Astrocyte (in vitro differentiated cells and primary cell): ENCODE results near the gene SYNPO2. TPM values are rescaled to one million over a fixed set of nuclear protein-coding genes. Genes with fewer than 3 reads are reported as not detected.

ENCODE experiments used
- DNase-seq: peaks from one replicate; pipeline ENCODE4 v3.0.0-alpha.2; 2010; ENCODE audit warnings: low read depth
- FAIRE-seq: peaks from 2 replicates; lab custom pipeline; 2011; peaks lifted over from hg19 to GRCh38; lab: Jason Lieb, UNC
- H2AFZ ChIP-seq: 2 replicates; pipeline ENCODE4 v1.6.0; 2012; ENCODE audit warnings: low read depth, low read length, inconsistent platforms
- H3K27ac ChIP-seq: 2 replicates; pipeline ENCODE4 v1.5.1; 2011; ENCODE audit warnings: low read depth, low read length, inconsistent platforms
- H3K27me3 ChIP-seq: 2 replicates; pipeline ENCODE4 v1.6.0; 2011; ENCODE audit warnings: low read length, inconsistent platforms; ENCODE audit not compliant: insufficient read depth
- H3K36me3 ChIP-seq: 2 replicates; pipeline ENCODE4 v1.5.1; 2011; ENCODE audit warnings: low read length, inconsistent platforms; ENCODE audit not compliant: insufficient read depth
- H3K4me1 ChIP-seq: 2 replicates; pipeline ENCODE4 v1.5.1; 2011; ENCODE audit warnings: low read length, inconsistent platforms; ENCODE audit not compliant: insufficient read depth
- H3K4me2 ChIP-seq: 2 replicates; pipeline ENCODE4 v1.6.0; 2012; ENCODE audit warnings: low read length, inconsistent platforms
- H3K4me3 ChIP-seq: 2 replicates; pipeline ENCODE4 v1.5.1; 2011; ENCODE audit warnings: low read depth, mild to moderate bottlenecking, low read length, inconsistent platforms; ENCODE audit not compliant: insufficient read depth
- H3K79me2 ChIP-seq: 2 replicates; pipeline ENCODE4 v1.6.0; 2012; ENCODE audit warnings: mild to moderate bottlenecking, low read length, inconsistent platforms; ENCODE audit not compliant: insufficient read depth
- H3K9ac ChIP-seq: 2 replicates; pipeline ENCODE4 v1.6.0; 2012; ENCODE audit warnings: mild to moderate bottlenecking, low read length, inconsistent platforms
- H3K9me3 ChIP-seq: 2 replicates; pipeline ENCODE4 v1.5.1; 2012; ENCODE audit warnings: low read depth, mild to moderate bottlenecking, low read length, inconsistent platforms; ENCODE audit not compliant: insufficient read depth
- H4K20me1 ChIP-seq: 2 replicates; pipeline ENCODE4 v1.6.0; 2012; ENCODE audit warnings: low read length, inconsistent platforms; ENCODE audit not compliant: insufficient read depth
- H3K27ac Mint-ChIP-seq: one replicate; pipeline ENCODE4 v1.8.0; 2021; ENCODE audit warnings: mild to moderate bottlenecking, mixed read lengths; ENCODE audit not compliant: unreplicated experiment
- H3K27me3 Mint-ChIP-seq: one replicate; pipeline ENCODE4 v1.8.0; 2021; ENCODE audit warnings: low read depth, mixed read lengths; ENCODE audit not compliant: unreplicated experiment
- H3K36me3 Mint-ChIP-seq: one replicate; pipeline ENCODE4 v1.8.0; 2021; ENCODE audit warnings: low read depth, mixed read lengths; ENCODE audit not compliant: unreplicated experiment
- H3K4me1 Mint-ChIP-seq: one replicate; pipeline ENCODE4 v1.8.0; 2021; ENCODE audit warnings: low read depth, mixed read lengths; ENCODE audit not compliant: unreplicated experiment
- H3K4me3 Mint-ChIP-seq: one replicate; pipeline ENCODE4 v1.8.0; 2021; ENCODE audit warnings: mild to moderate bottlenecking, moderate library complexity, mixed read lengths; ENCODE audit not compliant: unreplicated experiment
- H3K9me3 Mint-ChIP-seq: one replicate; pipeline ENCODE4 v1.8.0; 2021; ENCODE audit warnings: mild to moderate bottlenecking, mixed read lengths; ENCODE audit not compliant: unreplicated experiment
- CTCF ChIP-seq: IDR thresholded peaks from 2 replicates; pipeline ENCODE4 v1.5.1; 2011; ENCODE audit warnings: low read depth, mild to moderate bottlenecking, inconsistent platforms, low read length, moderate library complexity; ENCODE audit not compliant: insufficient read depth
- EZH2 ChIP-seq: IDR thresholded peaks from 2 replicates; pipeline ENCODE4 v1.6.1; 2012; ENCODE audit warnings: mild to moderate bottlenecking, low read length, inconsistent platforms; ENCODE audit not compliant: insufficient read depth
- total RNA-seq: library from RNA; stranded (reverse); gene quantifications from 2 replicates; pipeline ENCODE4 v1.2.1, GENCODE V29; 2021

The SYNPO2 gene
- total RNA-seq, 1 donor from 2014 or later = 4.2 TPM

GRCh38 chr4:119040261-119040660 is 151.6 kb downstream of the SYNPO2 start:
- peak overlapping the region; percentile 96 for H3K27ac Mint-ChIP-seq
- peak overlapping the region; percentile 77 for H3K9ac ChIP-seq
- peak overlapping the region; percentile 90 for H3K27ac ChIP-seq
- no peak for FAIRE-seq
- H3K4me3 ChIP-seq = no peak overlapping the region
- H3K4me1 Mint-ChIP-seq = peaks cover 25% of the 10 kb centered on the region
- H3K36me3 Mint-ChIP-seq = no peaks in the 10 kb centered on the region
- H2AFZ ChIP-seq = peak overlapping the region; percentile 57
- DNase-seq = peak; percentile 18
- no peaks in the 10 kb centered on the region for H3K36me3 ChIP-seq
- no peak overlapping the region for H3K4me3 Mint-ChIP-seq
- no peaks in the 10 kb centered on the region for H3K9me3 ChIP-seq
- H3K9me3 Mint-ChIP-seq = no peaks in the 10 kb centered on the region
- peak overlapping the region; percentile 79 for H3K4me2 ChIP-seq
- H3K27me3 Mint-ChIP-seq = no peaks in the 10 kb centered on the region
- H3K79me2 ChIP-seq = no peaks in the 10 kb centered on the region
- TF ChIP-seq EZH2 = no peak
- TF ChIP-seq CTCF = no peak
- H3K4me1 ChIP-seq = peaks cover 23% of the 10 kb centered on the region
- H3K27me3 ChIP-seq = no peaks in the 10 kb centered on the region
- no peaks in the 10 kb centered on the region for H4K20me1 ChIP-seq

- Mint-ChIP-seq H3K4me3 (peak overlapping the region; percentile 40), H3K27ac (peak overlapping the region; percentile 96), H3K9me3 (no peaks in the 10 kb centered on the region), H3K4me1 (peaks cover 24% of the 10 kb centered on the region), H3K36me3 (no peaks in the 10 kb centered on the region), H3K27me3 (no peaks in the 10 kb centered on the region)
- peak overlapping the region; percentile 57 for H2AFZ ChIP-seq
- no peaks in the 10 kb centered on the region for H3K27me3 ChIP-seq
- no peaks in the 10 kb centered on the region for H3K9me3 ChIP-seq
- no peaks in the 10 kb centered on the region for H3K79me2 ChIP-seq
- H3K4me1 ChIP-seq = peaks cover 22% of the 10 kb centered on the region
- DNase-seq = peak; percentile 93
- TF ChIP-seq CTCF = no peak
- TF ChIP-seq EZH2 = no peak
- no peaks in the 10 kb centered on the region for H4K20me1 ChIP-seq
- H3K4me2 ChIP-seq = peak overlapping the region; percentile 79
- H3K9ac ChIP-seq = peak overlapping the region; percentile 77
- no peaks in the 10 kb centered on the region for H3K36me3 ChIP-seq
- H3K27ac ChIP-seq = peak overlapping the region; percentile 90
- peak; percentile 91 for FAIRE-seq
- no peak overlapping the region for H3K4me3 ChIP-seq
Measured at GRCh38 chr4:119040694-119041185, 152.1 kb downstream of the SYNPO2 start.

GRCh38 chr4:119041396-119041795 is 152.7 kb downstream of the SYNPO2 start:
- Histone ChIP-seq H3K36me3 (no peaks in the 10 kb centered on the region), H3K4me2 (peak overlapping the region; percentile 79), H3K9ac (peak overlapping the region; percentile 32), H3K79me2 (no peaks in the 10 kb centered on the region), H3K9me3 (no peaks in the 10 kb centered on the region), H3K27me3 (no peaks in the 10 kb centered on the region), H3K27ac (peak overlapping the region; percentile 90), H4K20me1 (no peaks in the 10 kb centered on the region), H3K4me3 (no peak overlapping the region), H3K4me1 (peaks cover 16% of the 10 kb centered on the region), H2AFZ (no peak overlapping the region)
- Mint-ChIP-seq H3K9me3 (no peaks in the 10 kb centered on the region), H3K4me1 (peaks cover 17% of the 10 kb centered on the region), H3K36me3 (no peaks in the 10 kb centered on the region), H3K4me3 (no peak overlapping the region), H3K27me3 (no peaks in the 10 kb centered on the region), H3K27ac (peak overlapping the region; percentile 96)
- DNase-seq (no peak), FAIRE-seq (no peak)
- TF ChIP-seq CTCF = no peak
- no peak for TF ChIP-seq EZH2
